Liver (tissue), 2 donors: Measurements from ENCODE around the gene FBXW7.

Experiments used
- TAF1 ChIP-seq: conservative IDR thresholded peaks from 2 replicates; pipeline ENCODE4 v1.6.1; 2016; ENCODE audit warnings: antibody characterized with exemption, mild to moderate bottlenecking
- TF ChIP-seq, protein P1 (sequence below): IDR thresholded peaks from 2 replicates; pipeline ENCODE4 v1.6.1; 2016; ENCODE audit warnings: antibody characterized with exemption, mild to moderate bottlenecking
- donor health status: healthy.

DNA sequence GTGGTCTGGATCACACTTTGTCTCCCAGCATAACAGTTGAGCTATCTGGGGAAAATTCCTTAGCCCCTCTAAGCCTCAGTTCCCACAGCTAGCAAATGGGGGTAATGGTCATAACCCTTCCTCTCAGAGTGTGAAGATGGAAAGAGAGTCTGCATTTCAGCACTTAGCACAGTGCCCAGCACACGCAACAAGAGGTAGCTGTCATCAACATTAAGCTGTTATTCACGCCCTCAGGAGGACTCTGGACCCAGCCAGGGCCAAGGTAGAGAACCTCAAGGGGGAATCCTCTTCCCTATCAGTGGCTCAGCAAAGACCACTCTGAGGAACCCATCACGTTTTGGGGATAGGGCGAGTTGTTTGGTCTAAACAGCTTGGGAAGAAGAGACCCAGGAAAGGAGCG is 258.6 kb downstream of the FBXW7 start:
- no peak for TF ChIP-seq TAF1
- TF ChIP-seq, protein P1, sequence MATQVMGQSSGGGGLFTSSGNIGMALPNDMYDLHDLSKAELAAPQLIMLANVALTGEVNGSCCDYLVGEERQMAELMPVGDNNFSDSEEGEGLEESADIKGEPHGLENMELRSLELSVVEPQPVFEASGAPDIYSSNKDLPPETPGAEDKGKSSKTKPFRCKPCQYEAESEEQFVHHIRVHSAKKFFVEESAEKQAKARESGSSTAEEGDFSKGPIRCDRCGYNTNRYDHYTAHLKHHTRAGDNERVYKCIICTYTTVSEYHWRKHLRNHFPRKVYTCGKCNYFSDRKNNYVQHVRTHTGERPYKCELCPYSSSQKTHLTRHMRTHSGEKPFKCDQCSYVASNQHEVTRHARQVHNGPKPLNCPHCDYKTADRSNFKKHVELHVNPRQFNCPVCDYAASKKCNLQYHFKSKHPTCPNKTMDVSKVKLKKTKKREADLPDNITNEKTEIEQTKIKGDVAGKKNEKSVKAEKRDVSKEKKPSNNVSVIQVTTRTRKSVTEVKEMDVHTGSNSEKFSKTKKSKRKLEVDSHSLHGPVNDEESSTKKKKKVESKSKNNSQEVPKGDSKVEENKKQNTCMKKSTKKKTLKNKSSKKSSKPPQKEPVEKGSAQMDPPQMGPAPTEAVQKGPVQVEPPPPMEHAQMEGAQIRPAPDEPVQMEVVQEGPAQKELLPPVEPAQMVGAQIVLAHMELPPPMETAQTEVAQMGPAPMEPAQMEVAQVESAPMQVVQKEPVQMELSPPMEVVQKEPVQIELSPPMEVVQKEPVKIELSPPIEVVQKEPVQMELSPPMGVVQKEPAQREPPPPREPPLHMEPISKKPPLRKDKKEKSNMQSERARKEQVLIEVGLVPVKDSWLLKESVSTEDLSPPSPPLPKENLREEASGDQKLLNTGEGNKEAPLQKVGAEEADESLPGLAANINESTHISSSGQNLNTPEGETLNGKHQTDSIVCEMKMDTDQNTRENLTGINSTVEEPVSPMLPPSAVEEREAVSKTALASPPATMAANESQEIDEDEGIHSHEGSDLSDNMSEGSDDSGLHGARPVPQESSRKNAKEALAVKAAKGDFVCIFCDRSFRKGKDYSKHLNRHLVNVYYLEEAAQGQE = no peak
